Ishikawa (cell line): ENCODE data around the gene CCDC174.

Source experiments
- CEBPB ChIP-seq: IDR thresholded peaks from 2 replicates; pipeline ENCODE4 v1.6.1; 2012
- CREB1 ChIP-seq: IDR thresholded peaks from 2 replicates; pipeline ENCODE4 v1.6.1; 2012; ENCODE audit warnings: low read depth
- EGR1 ChIP-seq: IDR thresholded peaks from 2 replicates; pipeline ENCODE4 v1.6.1; 2012
- EP300 ChIP-seq: IDR thresholded peaks from 2 replicates; pipeline ENCODE4 v1.6.1; 2012; ENCODE audit warnings: borderline replicate concordance
- FOXM1 ChIP-seq: IDR thresholded peaks from 2 replicates; pipeline ENCODE4 v1.6.1; 2012; ENCODE audit warnings: low read depth, borderline replicate concordance
- NFIC ChIP-seq: IDR thresholded peaks from 2 replicates; pipeline ENCODE4 v1.6.1; 2012
- RAD21 ChIP-seq: IDR thresholded peaks from 2 replicates; pipeline ENCODE4 v1.6.1; 2012; ENCODE audit warnings: low read depth
- REST ChIP-seq: IDR thresholded peaks from 2 replicates; pipeline ENCODE4 v1.6.1; 2012; ENCODE audit warnings: low read depth, mild to moderate bottlenecking
- TAF1 ChIP-seq: IDR thresholded peaks from 2 replicates; pipeline ENCODE4 v1.6.1; 2012; ENCODE audit warnings: low read depth, mild to moderate bottlenecking
- TCF12 ChIP-seq: IDR thresholded peaks from 2 replicates; pipeline ENCODE4 v1.6.1; 2012; ENCODE audit warnings: low read depth
- TEAD4 ChIP-seq: IDR thresholded peaks from 2 replicates; pipeline ENCODE4 v1.6.1; 2012
- YY1 ChIP-seq: IDR thresholded peaks from 2 replicates; pipeline ENCODE4 v1.6.1; 2012; ENCODE audit warnings: low read depth
- ZBTB7A ChIP-seq: IDR thresholded peaks from 2 replicates; pipeline ENCODE4 v1.6.1; 2012; ENCODE audit warnings: low read depth
- TF ChIP-seq, protein P1 (sequence below): IDR thresholded peaks from 2 replicates; pipeline ENCODE4 v1.6.1; 2012
- TF ChIP-seq, protein P2 (sequence below): IDR thresholded peaks from 2 replicates; pipeline ENCODE4 v1.6.1; 2012

The CCDC174 gene

GRCh38 chr3:14625443-14625842, 26.1 kb upstream of the CCDC174 start:
- no peak for TF ChIP-seq CEBPB
- TF ChIP-seq EP300 = no peak
- no peak for TF ChIP-seq YY1
- TF ChIP-seq RAD21 = no peak
- TF ChIP-seq CREB1 = no peak
- no peak for TF ChIP-seq NFIC
- no peak for TF ChIP-seq TEAD4
- TF ChIP-seq TCF12 = no peak
- no peak for TF ChIP-seq EGR1
- TF ChIP-seq, protein P1, sequence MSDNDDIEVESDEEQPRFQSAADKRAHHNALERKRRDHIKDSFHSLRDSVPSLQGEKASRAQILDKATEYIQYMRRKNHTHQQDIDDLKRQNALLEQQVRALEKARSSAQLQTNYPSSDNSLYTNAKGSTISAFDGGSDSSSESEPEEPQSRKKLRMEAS = no peak
- TF ChIP-seq FOXM1 = no peak
- no peak for TF ChIP-seq REST
- no peak for TF ChIP-seq ZBTB7A
- TF ChIP-seq TAF1 = no peak
- TF ChIP-seq, protein P2, sequence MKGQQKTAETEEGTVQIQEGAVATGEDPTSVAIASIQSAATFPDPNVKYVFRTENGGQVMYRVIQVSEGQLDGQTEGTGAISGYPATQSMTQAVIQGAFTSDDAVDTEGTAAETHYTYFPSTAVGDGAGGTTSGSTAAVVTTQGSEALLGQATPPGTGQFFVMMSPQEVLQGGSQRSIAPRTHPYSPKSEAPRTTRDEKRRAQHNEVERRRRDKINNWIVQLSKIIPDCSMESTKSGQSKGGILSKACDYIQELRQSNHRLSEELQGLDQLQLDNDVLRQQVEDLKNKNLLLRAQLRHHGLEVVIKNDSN = no peak

- TF ChIP-seq, protein P2 = peak; percentile 44; the same call in 1 of the 2 replicates
- TF ChIP-seq TEAD4 = no peak
Measured at GRCh38 chr3:14627815-14628214, 23.7 kb upstream of the CCDC174 start.

DNA sequence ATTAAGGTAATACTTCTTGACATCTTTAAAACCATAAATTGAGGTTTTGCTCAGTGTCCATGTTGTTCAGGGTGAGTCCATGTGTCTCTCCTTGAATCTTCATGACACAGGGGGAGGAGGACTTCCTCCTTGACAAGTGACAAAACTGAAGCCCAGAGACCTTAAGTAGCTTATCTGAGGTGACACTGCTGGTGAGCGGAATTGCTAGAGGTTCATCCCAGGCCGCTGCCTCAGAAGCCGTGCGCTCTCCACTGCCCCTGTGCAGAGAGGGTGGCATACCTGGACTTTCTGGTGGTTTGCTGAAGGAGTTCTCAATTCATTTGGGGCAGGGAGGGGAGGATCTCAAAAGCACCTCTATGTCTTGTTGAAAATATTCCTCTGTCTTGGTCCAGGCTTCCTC, 23.2 kb upstream of the CCDC174 start:
- TF ChIP-seq REST (no peak), CREB1 (no peak), EP300 (no peak), FOXM1 (no peak), RAD21 (no peak)

DNA sequence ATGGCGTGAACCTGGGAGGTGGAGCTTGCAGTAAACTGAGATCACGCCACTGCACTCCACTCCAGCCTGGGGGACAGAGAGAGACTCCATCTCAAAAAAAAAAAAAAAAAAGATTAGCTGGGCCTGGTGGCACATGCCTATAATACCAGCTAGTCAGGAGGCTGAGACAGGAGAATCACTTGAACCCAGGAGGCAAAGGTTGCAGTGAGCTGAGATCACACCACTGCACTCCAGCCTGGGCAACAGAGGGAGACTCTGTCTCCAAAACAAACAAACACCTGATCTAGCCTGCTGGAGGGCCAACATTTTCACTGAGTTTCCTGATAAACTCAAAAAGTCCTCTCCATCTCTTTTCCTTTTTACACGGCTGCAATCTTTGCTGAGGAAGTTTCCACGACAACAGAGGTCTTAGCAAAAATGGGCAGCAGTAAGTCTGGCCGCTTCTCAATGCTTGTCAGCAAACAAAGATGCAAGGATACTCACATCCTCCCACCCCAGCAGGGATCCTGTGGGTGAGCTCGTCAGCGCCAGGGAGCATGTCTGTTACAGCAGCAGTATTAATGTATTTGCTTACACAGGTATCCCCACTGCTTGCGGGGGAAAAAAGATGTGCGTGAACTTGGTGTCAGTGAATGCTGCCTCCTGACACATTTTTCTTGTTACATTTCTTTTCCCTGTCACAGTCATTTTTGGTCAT, 21.0 kb upstream of the CCDC174 start:
- TF ChIP-seq, protein P2 = no peak
- TF ChIP-seq YY1 (no peak), NFIC (no peak), CREB1 (no peak), TEAD4 (no peak), ZBTB7A (no peak), CEBPB (no peak), TCF12 (no peak), RAD21 (no peak)
- TF ChIP-seq, protein P1 = no peak

- no peak for TF ChIP-seq TEAD4
- TF ChIP-seq REST = no peak
- no peak for TF ChIP-seq YY1
- TF ChIP-seq EP300 = no peak
- no peak for TF ChIP-seq NFIC
- TF ChIP-seq RAD21 = no peak
Measured at GRCh38 chr3:14631101-14631497, 20.5 kb upstream of the CCDC174 start.
